Neural cell (in vitro differentiated cells): ENCODE data around the gene CEP350.

Experiments used
- EP300 ChIP-seq: fragments of 450-650 bp; conservative IDR thresholded peaks from 2 replicates; pipeline ENCODE4 v1.6.1; 2014; ENCODE audit warnings: antibody characterized with exemption, mild to moderate bottlenecking, moderate library complexity; ENCODE audit not compliant: poor library complexity, severe bottlenecking
- EZH2 ChIP-seq: fragments of 200-600, 300-800 bp; shearing (Covaris generic), sonication (generic); IDR thresholded peaks from 2 replicates; pipeline ENCODE4 v1.6.1; 2014; ENCODE audit warnings: antibody characterized with exemption, low read length, borderline replicate concordance, mild to moderate bottlenecking; ENCODE audit not compliant: insufficient read depth, poor library complexity, severe bottlenecking
- RAD21 ChIP-seq: fragments of 450-650 bp; conservative IDR thresholded peaks from 2 replicates; pipeline ENCODE4 v1.6.1; 2014; ENCODE audit warnings: antibody characterized with exemption, mild to moderate bottlenecking, moderate library complexity
- TAF1 ChIP-seq: IDR thresholded peaks from 2 replicates; pipeline ENCODE4 v1.6.1; 2012; ENCODE audit warnings: low read depth
- TF ChIP-seq, protein P1 (sequence below): fragments of 450-650 bp; IDR thresholded peaks from 2 replicates; pipeline ENCODE4 v1.5.1; 2014; ENCODE audit warnings: antibody characterized with exemption, mild to moderate bottlenecking, moderate library complexity; ENCODE audit not compliant: poor library complexity, severe bottlenecking
- TF ChIP-seq, protein P2 (sequence below): IDR thresholded peaks from 2 replicates; pipeline ENCODE4 v1.6.1; 2012; ENCODE audit warnings: borderline replicate concordance

DNA sequence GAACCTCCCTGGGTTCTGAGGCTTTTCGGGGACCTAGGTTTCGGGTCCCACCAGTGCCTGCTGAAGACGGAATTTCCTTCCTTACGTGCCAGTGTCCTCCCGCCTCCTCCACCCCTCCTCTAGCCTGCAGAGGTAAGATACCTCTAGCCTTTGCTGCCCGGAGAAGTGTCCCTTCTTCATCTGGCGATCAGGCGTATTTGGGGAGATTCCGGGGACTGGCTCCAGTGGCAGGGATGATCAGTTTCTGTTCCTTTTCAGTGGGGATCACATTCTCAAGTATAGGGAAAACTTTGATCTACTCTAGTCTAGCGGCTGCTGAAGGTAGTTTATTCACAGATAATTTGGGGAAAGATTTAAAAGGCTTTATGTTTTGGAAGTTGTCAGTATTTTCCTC, 674 bp downstream of the CEP350 start:
- TF ChIP-seq, protein P1, sequence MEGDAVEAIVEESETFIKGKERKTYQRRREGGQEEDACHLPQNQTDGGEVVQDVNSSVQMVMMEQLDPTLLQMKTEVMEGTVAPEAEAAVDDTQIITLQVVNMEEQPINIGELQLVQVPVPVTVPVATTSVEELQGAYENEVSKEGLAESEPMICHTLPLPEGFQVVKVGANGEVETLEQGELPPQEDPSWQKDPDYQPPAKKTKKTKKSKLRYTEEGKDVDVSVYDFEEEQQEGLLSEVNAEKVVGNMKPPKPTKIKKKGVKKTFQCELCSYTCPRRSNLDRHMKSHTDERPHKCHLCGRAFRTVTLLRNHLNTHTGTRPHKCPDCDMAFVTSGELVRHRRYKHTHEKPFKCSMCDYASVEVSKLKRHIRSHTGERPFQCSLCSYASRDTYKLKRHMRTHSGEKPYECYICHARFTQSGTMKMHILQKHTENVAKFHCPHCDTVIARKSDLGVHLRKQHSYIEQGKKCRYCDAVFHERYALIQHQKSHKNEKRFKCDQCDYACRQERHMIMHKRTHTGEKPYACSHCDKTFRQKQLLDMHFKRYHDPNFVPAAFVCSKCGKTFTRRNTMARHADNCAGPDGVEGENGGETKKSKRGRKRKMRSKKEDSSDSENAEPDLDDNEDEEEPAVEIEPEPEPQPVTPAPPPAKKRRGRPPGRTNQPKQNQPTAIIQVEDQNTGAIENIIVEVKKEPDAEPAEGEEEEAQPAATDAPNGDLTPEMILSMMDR: no peak
- no peak for TF ChIP-seq TAF1
- TF ChIP-seq EP300: no peak
- TF ChIP-seq RAD21: no peak
- TF ChIP-seq, protein P2, sequence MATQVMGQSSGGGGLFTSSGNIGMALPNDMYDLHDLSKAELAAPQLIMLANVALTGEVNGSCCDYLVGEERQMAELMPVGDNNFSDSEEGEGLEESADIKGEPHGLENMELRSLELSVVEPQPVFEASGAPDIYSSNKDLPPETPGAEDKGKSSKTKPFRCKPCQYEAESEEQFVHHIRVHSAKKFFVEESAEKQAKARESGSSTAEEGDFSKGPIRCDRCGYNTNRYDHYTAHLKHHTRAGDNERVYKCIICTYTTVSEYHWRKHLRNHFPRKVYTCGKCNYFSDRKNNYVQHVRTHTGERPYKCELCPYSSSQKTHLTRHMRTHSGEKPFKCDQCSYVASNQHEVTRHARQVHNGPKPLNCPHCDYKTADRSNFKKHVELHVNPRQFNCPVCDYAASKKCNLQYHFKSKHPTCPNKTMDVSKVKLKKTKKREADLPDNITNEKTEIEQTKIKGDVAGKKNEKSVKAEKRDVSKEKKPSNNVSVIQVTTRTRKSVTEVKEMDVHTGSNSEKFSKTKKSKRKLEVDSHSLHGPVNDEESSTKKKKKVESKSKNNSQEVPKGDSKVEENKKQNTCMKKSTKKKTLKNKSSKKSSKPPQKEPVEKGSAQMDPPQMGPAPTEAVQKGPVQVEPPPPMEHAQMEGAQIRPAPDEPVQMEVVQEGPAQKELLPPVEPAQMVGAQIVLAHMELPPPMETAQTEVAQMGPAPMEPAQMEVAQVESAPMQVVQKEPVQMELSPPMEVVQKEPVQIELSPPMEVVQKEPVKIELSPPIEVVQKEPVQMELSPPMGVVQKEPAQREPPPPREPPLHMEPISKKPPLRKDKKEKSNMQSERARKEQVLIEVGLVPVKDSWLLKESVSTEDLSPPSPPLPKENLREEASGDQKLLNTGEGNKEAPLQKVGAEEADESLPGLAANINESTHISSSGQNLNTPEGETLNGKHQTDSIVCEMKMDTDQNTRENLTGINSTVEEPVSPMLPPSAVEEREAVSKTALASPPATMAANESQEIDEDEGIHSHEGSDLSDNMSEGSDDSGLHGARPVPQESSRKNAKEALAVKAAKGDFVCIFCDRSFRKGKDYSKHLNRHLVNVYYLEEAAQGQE: no peak
- no peak for TF ChIP-seq EZH2
